AG09309 (cell line): ENCODE data around the gene ST3GAL3.

ENCODE experiments used
- DNase-seq: peaks from one replicate; pipeline ENCODE4 v3.0.0-alpha.2; 2010; ENCODE audit warnings: low read depth
- H3K4me3 ChIP-seq: 2 replicates; pipeline ENCODE4 v1.5.1; 2011; ENCODE audit warnings: mild to moderate bottlenecking, low read depth, low read length, moderate library complexity; ENCODE audit not compliant: control insufficient read depth
- TF ChIP-seq, protein P1 (sequence below): IDR thresholded peaks from 2 replicates; pipeline ENCODE4 v1.5.1; 2011; ENCODE audit warnings: mild to moderate bottlenecking, low read depth, low read length, inconsistent platforms; ENCODE audit not compliant: insufficient read depth, control insufficient read depth; ENCODE audit errors: missing control alignments

ST3GAL3 gene

DNA sequence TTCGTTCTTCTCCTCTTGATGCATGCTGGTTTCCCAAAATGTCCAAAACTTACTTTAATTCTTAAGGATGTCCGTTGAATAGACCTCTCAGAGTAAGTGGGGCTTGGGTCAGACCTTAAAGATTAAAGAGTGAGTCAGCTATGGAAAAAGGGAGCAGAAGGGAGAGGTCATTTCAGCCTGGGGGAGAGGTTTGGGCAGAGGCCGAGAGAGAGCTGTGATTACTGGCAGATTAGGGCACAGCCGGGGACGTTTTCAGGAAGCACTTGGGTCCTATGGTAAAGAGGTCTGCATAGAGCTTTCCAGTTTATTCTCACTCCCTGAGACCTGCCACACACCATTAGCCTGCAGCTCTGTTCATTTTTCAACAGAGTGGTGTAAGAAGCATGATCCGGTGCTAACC, 14.0 kb upstream of the ST3GAL3 start:
- no peak for DNase-seq
- no peak overlapping the region for H3K4me3 ChIP-seq
- TF ChIP-seq, protein P1, sequence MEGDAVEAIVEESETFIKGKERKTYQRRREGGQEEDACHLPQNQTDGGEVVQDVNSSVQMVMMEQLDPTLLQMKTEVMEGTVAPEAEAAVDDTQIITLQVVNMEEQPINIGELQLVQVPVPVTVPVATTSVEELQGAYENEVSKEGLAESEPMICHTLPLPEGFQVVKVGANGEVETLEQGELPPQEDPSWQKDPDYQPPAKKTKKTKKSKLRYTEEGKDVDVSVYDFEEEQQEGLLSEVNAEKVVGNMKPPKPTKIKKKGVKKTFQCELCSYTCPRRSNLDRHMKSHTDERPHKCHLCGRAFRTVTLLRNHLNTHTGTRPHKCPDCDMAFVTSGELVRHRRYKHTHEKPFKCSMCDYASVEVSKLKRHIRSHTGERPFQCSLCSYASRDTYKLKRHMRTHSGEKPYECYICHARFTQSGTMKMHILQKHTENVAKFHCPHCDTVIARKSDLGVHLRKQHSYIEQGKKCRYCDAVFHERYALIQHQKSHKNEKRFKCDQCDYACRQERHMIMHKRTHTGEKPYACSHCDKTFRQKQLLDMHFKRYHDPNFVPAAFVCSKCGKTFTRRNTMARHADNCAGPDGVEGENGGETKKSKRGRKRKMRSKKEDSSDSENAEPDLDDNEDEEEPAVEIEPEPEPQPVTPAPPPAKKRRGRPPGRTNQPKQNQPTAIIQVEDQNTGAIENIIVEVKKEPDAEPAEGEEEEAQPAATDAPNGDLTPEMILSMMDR: no peak

DNA sequence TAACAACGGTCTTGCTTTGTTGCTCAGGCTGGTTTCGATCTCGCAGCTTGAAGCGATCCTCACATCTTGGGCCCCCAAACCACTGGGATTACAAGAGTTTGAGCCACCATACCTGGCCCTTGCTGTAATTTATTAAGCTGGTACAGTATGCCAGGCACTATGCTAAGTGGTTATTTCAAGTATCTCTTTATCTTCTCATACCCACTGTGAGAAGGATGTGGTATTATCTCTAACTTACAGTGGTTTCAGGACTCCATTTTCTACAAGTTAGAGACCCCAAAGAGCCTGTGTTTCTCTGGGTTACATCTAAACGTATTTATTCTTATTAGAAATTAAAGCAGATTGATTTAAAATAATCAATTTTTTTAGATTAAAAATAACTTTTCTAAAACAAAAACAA, 8.1 kb upstream of the ST3GAL3 start:
- DNase-seq: no peak
- H3K4me3 ChIP-seq: no peak overlapping the region
- TF ChIP-seq, protein P1: no peak

DNA sequence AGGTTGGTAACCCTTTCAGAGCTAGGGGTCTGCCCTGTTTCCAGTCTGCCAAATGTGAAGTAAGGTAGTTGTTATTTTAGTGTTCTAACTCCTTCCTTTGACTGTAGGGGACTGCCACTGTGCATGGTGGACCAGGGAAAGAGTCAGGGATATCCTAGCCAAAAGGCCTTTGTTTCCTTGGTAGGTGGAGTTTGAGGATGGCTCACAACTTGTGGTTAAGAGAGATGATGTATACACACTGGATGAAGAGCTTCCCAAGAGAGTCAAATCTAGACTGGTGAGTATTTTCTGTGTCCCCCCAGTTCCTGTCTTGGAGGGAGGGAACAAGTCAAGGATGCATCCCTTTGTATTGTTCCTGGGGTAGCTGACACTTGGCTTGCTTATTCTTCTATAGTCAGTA, 3.5 kb upstream of the ST3GAL3 start:
- no peak overlapping the region for H3K4me3 ChIP-seq
- DNase-seq: no peak
- TF ChIP-seq, protein P1: no peak

DNA sequence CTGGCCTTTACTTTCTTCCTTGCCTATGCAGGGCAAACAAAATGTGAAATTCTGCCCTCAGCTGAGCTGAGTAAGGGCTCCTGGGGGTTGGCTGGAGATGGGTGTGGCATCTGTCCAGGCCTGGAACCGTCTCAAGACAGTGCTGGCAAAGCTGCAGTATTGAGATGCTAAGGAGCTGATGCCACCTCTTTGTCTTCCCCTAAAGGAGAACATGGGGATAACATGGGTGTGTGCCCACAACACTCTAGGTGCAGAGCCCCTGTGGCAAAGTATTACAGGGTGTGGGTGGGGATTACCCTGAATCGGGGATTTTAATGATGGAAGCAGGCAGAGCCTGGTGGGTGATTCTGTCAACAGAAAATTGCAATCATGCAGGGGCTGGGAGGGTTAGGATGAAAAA, 2.5 kb upstream of the ST3GAL3 start:
- H3K4me3 ChIP-seq: no peak overlapping the region
- TF ChIP-seq, protein P1: peak; percentile 29
- no peak for DNase-seq

DNA sequence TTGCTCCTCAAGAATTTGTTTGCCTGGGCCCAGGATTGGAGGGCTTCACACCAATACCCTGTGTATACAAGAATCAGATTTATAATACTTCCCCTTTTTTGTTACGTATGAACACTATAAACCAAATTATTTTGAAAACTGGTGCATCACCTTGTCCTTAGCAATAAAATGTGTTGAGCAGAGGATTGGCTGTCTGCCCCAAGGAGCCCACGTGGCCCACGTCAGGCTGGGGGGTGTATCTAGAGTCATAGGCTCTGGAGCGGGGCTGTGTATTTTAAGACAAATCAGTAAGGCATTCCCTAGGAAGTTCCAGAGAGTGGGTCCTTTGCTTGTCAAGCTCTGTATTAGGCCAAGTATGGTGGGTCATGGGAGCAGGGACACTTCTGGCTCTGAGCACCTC, 2.0 kb upstream of the ST3GAL3 start:
- H3K4me3 ChIP-seq: no peak overlapping the region
- TF ChIP-seq, protein P1: no peak
- DNase-seq: no peak

DNA sequence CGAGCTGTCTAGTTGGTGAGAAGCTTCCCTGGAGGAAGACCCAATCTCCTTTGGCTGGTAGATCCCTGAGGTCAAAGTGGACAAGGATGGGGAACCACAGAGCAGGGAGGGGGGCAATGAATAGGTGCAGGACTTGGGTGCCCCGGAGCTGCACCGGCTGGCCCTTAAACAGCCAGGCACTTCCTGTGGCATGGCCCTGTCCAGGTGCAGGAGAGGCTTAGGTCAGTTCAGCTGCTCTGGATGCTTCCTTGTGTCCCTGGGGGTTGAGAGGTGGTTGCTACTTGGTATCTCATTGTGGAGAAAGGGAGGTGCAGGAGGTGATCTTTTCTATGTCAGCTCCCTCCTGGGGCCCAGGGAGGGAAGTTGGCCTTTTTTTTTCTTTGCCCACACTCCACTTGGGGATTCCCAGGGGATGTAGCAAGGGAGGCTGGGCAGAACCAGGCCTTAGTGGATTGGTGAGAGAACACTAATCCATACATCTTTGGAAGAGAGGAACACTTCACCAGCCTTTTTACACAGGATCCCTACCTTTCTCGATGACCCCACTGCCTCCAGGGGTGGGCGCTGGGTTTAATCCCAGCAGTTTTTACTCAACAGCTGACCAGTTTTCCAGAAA, 1.2 kb upstream of the ST3GAL3 start:
- no peak overlapping the region for H3K4me3 ChIP-seq
- DNase-seq: no peak

More for the DNA sequence above, 1.2 kb upstream of the ST3GAL3 start:
- TF ChIP-seq, protein P1: no peak
